H54 (cell line): ENCODE measurements around the gene EEF2KMT.
"Not testable (repeated sequence)": the region's sequence is repeated elsewhere in the genome, so short reads cannot be mapped to it uniquely, and the experiment has no call there.

Experiments used
- DNase-seq: peaks from one replicate; pipeline ENCODE4 v3.0.0; 2011; ENCODE audit warnings: low spot score, mixed read lengths; ENCODE audit not compliant: insufficient read length
- FAIRE-seq: peaks from 3 replicates; lab custom pipeline; 2011; peaks lifted over from hg19 to GRCh38; lab: Jason Lieb, UNC

The EEF2KMT gene

GRCh38 chr16:5097061-5097469 is 530 bp downstream of the EEF2KMT start:
- DNase-seq, FAIRE-seq: not testable (repeated sequence)

DNA sequence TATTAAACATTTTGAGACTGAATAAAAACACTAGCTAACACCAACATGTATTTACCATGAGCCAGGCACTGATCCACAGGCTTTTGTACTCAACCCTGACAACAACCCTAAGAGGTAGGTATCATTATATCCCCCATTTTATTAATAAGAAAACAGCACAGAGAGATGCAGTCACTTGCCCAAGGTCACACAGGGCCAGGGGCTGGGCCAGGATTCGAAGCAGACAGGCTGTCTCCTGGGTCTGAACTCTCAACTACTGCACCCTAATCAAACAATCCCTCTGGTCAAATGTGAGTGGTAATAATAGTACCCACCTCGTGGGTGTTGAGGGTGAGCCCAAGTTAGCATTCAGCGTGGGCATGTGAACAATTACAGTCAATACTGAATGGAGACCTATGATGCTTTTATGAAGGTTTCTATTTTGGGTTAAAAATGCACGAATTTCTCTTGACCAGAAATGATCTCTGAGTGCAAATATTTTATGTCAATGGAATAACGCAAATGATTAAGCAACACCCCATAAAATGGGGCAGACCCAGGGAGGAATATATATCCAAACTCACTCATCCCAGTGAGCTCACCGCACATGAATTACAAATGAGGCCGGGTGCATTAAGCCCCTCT is 1.0 kb downstream of the EEF2KMT start:
- FAIRE-seq, DNase-seq: not testable (repeated sequence)

DNA sequence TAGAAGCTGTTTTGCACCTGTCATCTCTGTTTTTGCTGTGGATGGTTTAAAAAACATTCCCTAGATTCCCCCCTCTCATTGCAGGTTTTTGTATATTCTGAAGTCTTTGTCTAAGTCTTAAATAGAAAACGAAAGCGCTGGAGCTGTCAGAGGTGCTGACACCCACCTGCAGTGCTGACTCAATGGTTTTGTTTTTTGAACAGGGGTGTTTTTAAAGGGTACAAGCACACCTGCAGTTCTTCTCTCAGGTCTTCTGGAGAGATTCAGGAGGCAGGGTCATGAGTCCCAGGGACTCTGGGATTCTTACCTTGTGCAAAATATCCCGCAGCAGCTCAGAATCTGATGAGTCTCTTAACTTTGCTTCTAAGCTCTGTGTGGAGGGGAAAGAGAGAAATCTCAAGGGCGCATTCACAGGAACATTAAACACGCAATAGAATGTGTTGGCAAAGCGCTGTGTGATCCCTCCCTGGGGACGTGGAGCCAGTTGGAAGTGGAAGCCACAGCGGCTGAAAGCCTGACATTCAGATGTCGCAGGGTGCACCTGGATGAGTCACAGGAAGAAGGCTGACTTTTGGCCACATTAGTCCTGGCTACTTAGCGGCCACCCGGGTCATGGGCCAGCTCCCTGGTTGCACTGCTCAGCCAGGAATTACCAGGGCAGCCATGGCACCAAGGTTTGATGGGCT is 2.3 kb downstream of the EEF2KMT start:
- not testable (repeated sequence) for DNase-seq, FAIRE-seq

GRCh38 chr16:5093746-5094145 is 3.8 kb downstream of the EEF2KMT start:
- not testable (repeated sequence) for DNase-seq, FAIRE-seq

DNA sequence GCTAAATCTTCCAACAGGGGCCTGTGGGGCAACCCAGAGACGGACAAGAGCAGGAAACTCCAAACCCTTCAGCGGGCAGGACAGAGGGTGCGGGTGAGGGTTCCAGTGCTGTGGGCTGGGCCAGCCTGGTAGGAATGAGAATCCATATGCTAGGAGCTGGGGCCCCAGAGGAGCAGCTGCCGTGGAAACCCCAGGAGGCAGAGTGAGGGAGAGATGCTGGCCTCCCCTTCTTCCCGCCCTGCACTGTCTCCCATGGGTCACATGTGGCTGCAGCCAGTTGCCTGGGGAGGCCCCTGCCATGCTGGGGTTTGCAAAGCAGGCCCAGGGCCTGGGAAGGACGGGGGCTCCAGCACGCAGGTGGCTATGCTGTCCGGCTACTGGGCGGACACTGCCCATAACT is 4.5 kb downstream of the EEF2KMT start:
- not testable (repeated sequence) for DNase-seq, FAIRE-seq

- FAIRE-seq, DNase-seq: not testable (repeated sequence)
These were observed 7.0 kb downstream of the EEF2KMT start for GRCh38 chr16:5090592-5090991.

DNA sequence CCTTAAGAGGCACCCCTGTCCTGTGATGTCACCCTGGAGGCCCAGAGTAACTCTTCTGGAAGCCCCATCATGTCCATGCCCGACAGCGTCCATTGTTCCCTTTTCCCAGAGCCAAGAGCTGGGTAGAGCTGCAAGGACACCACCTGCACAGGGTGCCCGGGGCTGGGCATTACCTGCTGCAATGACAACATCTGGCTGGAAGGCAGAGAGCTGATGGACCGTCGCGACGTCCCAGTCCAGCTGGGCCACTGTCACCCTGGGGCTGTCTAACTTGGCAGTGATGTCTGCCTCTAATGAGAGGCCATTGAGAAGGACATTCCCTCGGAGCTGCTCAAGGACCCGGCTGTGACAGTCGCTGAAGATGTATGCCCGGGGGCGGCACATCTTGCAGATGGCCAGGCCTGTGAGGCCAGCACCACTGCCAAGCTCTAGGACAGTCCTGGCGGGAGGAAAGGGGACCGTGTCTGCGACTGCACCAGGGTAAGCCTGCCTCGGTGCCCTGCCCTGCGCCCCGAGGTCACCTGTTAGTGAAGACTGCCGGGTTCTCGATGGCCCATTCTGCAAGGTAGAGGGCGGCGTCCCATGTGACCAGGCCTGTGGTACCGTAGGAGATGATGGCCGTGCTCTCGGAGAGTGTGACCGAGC is 7.6 kb downstream of the EEF2KMT start:
- not testable (repeated sequence) for DNase-seq, FAIRE-seq

DNA sequence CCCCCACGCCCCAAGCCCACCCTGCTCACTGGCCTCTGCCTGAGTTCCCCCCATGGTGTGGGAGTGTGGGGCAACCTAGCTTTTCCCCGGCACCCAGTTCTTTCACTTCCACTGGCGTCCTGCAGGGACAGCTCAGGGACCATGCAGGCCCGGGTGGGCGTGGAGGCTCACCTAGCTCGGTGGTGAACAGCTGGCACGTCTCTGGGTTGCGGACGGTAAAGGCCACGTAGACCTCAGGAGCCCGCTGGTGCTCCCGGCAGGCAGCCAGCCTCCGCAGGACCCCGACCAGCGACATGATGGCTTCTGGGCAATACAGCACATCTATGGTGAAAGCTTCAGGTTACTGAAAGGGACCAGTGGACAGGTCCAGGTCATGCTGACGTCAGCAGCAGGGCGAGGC is 8.7 kb downstream of the EEF2KMT start:
- not testable (repeated sequence) for DNase-seq, FAIRE-seq

DNA sequence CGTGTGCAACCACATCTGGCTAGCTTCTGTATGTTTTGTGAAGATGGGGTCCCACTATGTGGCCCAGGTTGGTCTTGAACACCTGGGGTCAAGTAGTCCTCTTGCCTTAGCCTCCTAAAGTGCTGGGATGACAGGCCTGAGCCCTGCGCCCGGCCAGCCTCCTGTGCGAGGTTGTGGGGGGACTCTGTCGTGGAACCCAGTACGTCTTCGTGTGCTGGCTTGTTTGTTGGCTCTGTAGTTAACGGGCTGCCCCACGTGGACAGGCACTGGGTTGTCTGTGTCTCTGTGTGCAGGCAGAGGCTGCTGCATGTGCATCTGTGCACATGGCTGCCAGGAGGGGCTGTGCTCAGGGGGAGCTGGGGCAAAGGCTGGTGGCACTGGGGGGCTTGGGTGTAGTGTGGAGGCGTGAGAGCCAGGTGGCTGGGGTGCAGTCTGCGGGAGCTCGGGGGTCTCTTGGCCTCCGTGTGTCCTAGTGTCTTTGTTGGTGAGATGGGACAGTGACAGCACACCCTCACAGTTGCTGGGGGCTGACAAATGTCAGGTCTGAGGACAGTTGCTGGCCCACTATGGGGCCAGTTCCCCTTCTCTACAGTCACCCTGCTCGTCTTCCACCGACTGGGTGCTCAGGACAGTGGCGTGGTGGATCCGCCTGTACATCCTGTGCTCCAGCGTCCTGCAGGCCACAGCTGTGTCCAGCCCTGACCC is 9.4 kb downstream of the EEF2KMT start:
- DNase-seq, FAIRE-seq: not testable (repeated sequence)

GRCh38 chr16:5085716-5086115 is 11.9 kb downstream of the EEF2KMT start:
- not testable (repeated sequence) for DNase-seq, FAIRE-seq

DNA sequence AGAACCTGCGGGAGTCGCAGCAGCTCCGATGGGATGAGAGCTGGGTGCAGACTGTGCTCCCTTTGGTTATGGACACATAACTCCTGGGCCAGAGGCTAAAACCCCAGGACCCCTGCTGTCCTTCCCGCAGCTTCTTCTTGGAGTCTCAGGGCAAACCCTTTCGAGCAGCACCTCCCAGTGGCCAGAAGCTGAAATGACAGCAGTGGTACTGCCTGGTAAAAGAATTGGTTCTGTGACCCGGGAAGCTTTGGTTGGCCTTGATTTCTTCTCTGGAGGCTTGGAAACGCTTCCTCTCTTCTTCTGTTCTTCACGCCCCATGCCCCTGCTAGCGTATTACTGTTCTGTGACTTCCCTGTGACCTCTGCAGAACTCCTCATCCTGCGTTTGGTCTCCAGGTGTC is 12.8 kb downstream of the EEF2KMT start:
- not testable (repeated sequence) for FAIRE-seq, DNase-seq

DNA sequence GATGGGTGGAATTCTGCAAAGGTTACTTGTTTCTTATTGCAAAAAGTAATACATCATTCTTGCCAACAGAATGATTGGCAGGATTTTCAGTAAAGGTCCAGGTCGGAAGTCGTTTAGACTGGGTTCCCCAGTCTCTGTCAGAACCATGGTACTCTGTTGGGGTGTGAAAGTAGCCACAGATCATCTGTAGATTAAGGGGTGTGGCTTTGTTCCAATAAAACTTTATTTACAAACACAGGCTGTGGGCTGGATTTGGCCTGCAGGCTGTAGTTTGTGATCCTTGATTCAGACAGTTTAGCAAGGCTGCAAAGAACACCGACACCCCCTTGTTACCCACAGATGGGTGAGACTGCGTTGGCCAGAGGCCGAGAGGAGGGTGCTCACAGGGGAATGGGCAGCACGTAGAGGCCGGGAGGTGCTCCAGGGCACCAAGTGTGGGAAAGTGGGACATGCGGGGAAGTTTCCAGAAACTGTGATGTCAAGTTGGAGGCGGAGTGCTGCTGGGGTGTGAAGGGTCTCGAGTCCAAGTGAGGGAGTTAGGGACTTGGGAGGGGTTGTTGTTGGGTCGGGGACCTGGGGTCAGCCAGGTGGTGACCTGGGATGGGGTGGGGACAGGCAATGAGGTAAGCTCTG is 13.4 kb downstream of the EEF2KMT start:
- FAIRE-seq, DNase-seq: not testable (repeated sequence)

DNA sequence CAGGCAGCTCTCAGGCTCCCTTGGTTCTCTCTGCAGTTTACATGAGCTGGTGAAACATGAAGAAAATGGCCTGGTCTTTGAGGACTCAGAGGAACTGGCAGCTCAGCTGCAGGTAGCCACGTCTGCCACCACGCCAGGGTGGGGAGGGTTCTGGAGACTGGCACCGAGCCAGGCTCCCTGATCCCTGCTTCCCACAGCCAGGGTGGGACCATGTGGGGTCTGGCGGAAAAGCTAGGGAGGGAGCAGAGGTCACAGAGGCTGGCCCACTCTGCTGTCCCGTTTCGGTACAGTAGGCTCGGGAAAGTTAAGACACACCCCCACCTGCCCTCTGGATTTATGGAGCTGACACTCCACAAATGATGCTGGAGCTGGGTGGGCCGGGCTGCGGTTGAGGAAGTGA is 13.9 kb downstream of the EEF2KMT start:
- not testable (repeated sequence) for FAIRE-seq

DNA sequence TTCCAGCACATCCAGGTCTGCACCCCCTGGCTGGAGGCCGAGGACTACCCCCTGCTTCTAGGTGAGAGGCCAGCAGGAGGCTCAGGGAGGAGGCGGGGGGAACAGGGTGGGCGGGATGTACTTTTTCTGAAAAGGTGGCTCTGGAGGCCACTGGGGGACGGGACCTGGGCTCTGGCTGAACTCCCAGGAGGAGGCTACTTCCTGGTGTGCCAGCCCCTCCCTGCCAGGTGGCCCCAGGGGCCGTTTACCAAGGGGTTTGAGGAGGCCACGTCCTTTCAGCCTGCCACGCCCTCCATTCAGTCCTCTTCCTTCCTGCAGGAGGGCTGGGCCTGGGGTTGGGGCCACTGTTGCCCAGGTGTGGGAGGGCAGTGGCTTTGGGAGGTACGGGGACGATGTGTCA is 16.6 kb downstream of the EEF2KMT start:
- not testable (repeated sequence) for DNase-seq, FAIRE-seq

More for the DNA sequence above, 13.9 kb downstream of the EEF2KMT start:
- not testable (repeated sequence) for DNase-seq

DNA sequence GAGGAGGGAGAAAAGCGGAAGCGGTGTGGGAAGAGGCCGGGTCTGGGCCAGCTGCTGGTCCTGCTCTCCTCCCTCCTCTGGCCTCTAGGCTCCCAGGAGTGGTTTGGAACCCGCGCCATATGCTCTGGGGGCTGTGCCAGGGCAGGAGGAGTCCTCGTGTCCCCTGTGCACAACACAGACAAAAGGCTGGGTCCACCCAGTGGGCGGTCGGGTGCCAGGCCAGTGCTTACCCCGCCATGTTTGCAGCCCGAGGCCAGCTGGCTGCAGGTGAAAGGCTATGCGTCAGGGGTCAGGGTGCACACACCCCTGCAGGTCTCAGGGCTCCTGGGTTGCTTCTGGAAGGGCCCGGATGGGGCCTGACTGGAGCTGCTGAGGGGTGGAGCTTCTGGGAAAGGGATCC is 17.1 kb downstream of the EEF2KMT start:
- DNase-seq, FAIRE-seq: not testable (repeated sequence)
